Smooth muscle cell (in vitro differentiated cells): ENCODE results near the gene MAD2L1BP. TPM values are rescaled to one million over a fixed set of nuclear protein-coding genes. Genes with fewer than 3 reads are reported as not detected.

Experiments used
- DNase-seq: peaks from one replicate; lab custom pipeline; 2025; ENCODE audit not compliant: unreplicated experiment; lab: John Stamatoyannopoulos, UW
- H2AFZ ChIP-seq: fragments of 200-600 bp; sonication (generic); 2 replicates; pipeline ENCODE4 v1.6.0; 2016; ENCODE audit warnings: antibody characterized with exemption, low read depth, mild to moderate bottlenecking
- H3F3A ChIP-seq: fragments of 200-600 bp; sonication (generic); 2 replicates; pipeline ENCODE4 v1.6.0; 2017; ENCODE audit warnings: antibody characterized with exemption, low read depth
- H3K27ac ChIP-seq: fragments of 200-600 bp; sonication (generic); 2 replicates; pipeline ENCODE4 v1.5.1; 2016; ENCODE audit warnings: low read depth, mild to moderate bottlenecking
- H3K27me3 ChIP-seq: fragments of 200-600 bp; sonication (generic); 2 replicates; pipeline ENCODE4 v1.6.1; 2016; ENCODE audit warnings: low read depth, mild to moderate bottlenecking
- H3K36me3 ChIP-seq: fragments of 200-600 bp; sonication (generic); 2 replicates; pipeline ENCODE4 v1.5.1; 2016; ENCODE audit warnings: low read depth
- H3K4me1 ChIP-seq: fragments of 200-600 bp; sonication (generic); 2 replicates; pipeline ENCODE4 v1.5.1; 2016; ENCODE audit warnings: low read depth
- H3K4me2 ChIP-seq: fragments of 200-600 bp; sonication (generic); 2 replicates; pipeline ENCODE4 v1.6.0; 2016; ENCODE audit warnings: mild to moderate bottlenecking
- H3K4me3 ChIP-seq: fragments of 200-600 bp; sonication (generic); 2 replicates; pipeline ENCODE4 v1.5.1; 2016; ENCODE audit warnings: mild to moderate bottlenecking
- H3K79me2 ChIP-seq: fragments of 200-600 bp; sonication (generic); 2 replicates; pipeline ENCODE4 v1.6.0; 2016; ENCODE audit warnings: low read depth, mild to moderate bottlenecking
- H3K9ac ChIP-seq: fragments of 200-600 bp; sonication (generic); 2 replicates; pipeline ENCODE4 v1.6.0; 2016; ENCODE audit warnings: low read depth
- H3K9me3 ChIP-seq: fragments of 200-600 bp; sonication (generic); replicated peaks from 2 replicates; pipeline ENCODE4 v1.5.1; 2016; ENCODE audit warnings: low read depth
- H4K20me1 ChIP-seq: fragments of 200-600 bp; sonication (generic); 2 replicates; pipeline ENCODE4 v1.6.0; 2016; ENCODE audit warnings: low read depth
- CTCF ChIP-seq: fragments of 200-600 bp; sonication (generic); IDR thresholded peaks from 2 replicates; pipeline ENCODE4 v1.5.1; 2017; ENCODE audit warnings: borderline replicate concordance, mild to moderate bottlenecking, antibody characterized with exemption; ENCODE audit not compliant: insufficient read depth, poor library complexity, severe bottlenecking
- WGBS: methylation state at CpG from one replicate; pipeline ENCODE4 v1.1.7; 2016; ENCODE audit warnings: low lambda C conversion rate; 5-methylcytosine and 5-hydroxymethylcytosine counted together
- polyA plus RNA-seq: library from polyadenylated mRNA; unstranded; fragments of >200 nt; fragmentation: Nextera tagmentation; extraction: Ambion mirVana; gene quantifications from 2 replicates; pipeline ENCODE4 v1.2.1, GENCODE V29; 2016
- total RNA-seq: library from RNA; depleted of rRNA; stranded (reverse); fragments of >200 nt; gene quantifications from 2 replicates; pipeline ENCODE4 v1.2.3, GENCODE V29; 2014

The MAD2L1BP gene
- total and polyA plus RNA-seq, 2 experiments from 2014 or later, result 40.3 to 53.1 TPM

DNA sequence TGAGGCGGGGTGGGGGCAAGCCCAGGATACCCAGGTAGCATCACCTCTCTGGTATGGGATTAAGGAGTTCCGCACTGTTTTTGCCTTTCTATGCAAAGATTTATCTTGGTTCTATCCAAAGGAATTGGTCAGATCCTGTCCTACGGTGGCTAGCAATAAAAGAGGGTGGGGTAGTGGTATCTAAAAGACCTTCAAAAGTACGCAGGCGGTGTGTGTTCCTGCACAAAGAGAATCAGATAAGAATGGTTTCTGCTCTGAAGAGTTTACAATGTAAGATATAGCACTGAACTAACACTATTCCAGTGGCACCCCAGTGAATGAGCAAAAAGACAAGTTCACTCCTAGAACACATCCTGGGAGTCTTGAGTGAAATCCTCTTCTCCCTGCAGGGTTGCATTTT, 45.7 kb downstream of the MAD2L1BP start:
- H3K9me3 ChIP-seq, result no peaks in the 10 kb centered on the region
- H3K4me3 ChIP-seq, result no peak overlapping the region
- H2AFZ ChIP-seq, result no peak overlapping the region
- peaks cover 74% of the 10 kb centered on the region for H4K20me1 ChIP-seq
- H3K4me2 ChIP-seq, result no peak overlapping the region
- H3K27me3 ChIP-seq, result no peaks in the 10 kb centered on the region
- peaks cover 4% of the 10 kb centered on the region for H3K4me1 ChIP-seq
- TF ChIP-seq CTCF, result no peak
- peaks cover 10% of the 10 kb centered on the region for H3K36me3 ChIP-seq
- no peak for DNase-seq
- H3K9ac ChIP-seq, result no peak overlapping the region
- no peaks in the 10 kb centered on the region for H3F3A ChIP-seq
- no peak overlapping the region for H3K27ac ChIP-seq
- peaks cover 49% of the 10 kb centered on the region for H3K79me2 ChIP-seq
- WGBS, result 86% methylated on average over 5 of the region's 5 CpGs

DNA sequence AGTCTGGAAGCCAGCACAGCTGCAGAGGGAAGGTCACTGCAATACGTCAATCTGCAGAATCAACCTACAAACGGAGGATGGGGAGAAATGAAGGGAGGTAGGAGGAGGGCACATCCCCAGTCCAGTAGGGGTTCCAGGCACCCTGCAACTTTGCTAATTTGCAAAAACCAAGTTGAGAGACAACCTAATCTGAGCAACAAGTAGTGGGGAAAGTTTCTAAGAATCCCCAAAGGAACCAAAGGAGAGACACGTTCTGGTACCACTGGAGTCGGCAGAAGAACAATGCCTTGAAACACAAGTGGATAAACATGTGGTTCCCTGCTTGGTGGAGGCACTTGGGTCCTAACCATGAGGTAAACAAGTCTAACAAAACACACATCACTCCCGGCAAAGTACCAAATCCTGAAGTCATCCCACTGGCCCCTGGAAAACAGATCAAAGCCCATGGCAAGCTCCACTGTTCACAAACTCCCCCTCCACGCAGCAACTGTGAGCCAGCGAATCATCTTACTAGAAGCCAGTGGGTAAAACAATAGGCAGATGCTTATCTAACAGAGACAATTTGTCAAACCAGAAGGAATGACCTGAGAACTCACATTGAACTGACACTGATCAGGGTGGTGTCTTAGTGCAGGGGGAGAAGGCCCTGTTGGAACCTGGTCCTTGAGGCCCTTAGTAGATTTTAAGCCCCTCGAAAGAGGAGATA, 47.2 kb downstream of the MAD2L1BP start:
- Histone ChIP-seq H3K27ac (no peak overlapping the region), H2AFZ (no peak overlapping the region), H3K4me2 (no peak overlapping the region), H3K36me3 (peaks cover 8% of the 10 kb centered on the region), H3K9ac (no peak overlapping the region), H3K27me3 (no peaks in the 10 kb centered on the region), H4K20me1 (peaks cover 72% of the 10 kb centered on the region), H3K4me3 (no peak overlapping the region), H3K9me3 (no peaks in the 10 kb centered on the region), H3K79me2 (peaks cover 60% of the 10 kb centered on the region), H3K4me1 (peaks cover 9% of the 10 kb centered on the region), H3F3A (no peaks in the 10 kb centered on the region)
- no peak for DNase-seq
- TF ChIP-seq CTCF, result no peak
- 71% methylated on average over 8 of the region's 8 CpGs for WGBS

DNA sequence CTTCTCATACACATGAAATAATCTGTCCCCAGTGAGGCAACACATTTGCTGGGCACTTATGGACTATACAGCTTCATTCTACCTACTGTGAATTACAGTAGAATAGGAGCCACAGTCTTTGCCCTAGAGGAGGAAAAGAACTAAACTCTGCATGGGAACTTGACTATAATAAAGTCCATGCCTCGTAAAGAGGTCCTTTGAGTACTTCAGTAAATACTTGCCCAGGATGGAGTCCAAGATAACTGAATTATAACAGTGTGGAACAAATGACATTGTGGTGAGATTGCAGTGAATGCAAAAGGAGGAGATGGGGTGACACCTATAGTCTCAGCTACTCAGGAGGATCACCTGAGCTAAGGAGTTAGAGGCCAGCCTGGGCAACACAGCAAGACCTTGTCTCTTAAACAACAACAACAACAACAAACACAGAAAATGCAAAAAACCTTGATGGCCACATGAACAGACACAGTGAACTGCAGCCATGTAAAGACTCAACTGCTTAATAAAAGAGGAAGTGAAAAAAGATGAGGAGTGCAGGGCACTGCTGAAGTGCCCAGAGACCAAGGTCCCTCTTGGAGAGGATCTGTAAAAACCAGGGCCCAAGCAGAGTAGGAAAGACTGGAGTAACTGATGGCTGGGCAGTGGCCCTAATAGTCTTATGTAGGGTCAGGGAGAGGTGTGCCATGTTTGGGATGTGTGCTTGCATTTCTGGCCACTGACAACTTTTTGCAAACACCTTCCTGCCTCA, 48.2 kb downstream of the MAD2L1BP start:
- WGBS, result 73% methylated on average over 1 of the region's 1 CpG
- Histone ChIP-seq H3K4me3 (no peak overlapping the region), H3K9me3 (no peaks in the 10 kb centered on the region), H3F3A (no peaks in the 10 kb centered on the region), H3K79me2 (peaks cover 65% of the 10 kb centered on the region), H3K36me3 (no peaks in the 10 kb centered on the region), H3K4me1 (peaks cover 13% of the 10 kb centered on the region), H4K20me1 (peaks cover 72% of the 10 kb centered on the region), H3K9ac (no peak overlapping the region), H3K27ac (no peak overlapping the region), H3K27me3 (no peaks in the 10 kb centered on the region), H2AFZ (no peak overlapping the region), H3K4me2 (no peak overlapping the region)
- no peak for DNase-seq
- TF ChIP-seq CTCF, result no peak
